GM06990 (cell line): ENCODE measurements around the gene TBC1D10A.

Source experiments
- DNase-seq: peaks from one replicate; pipeline ENCODE4 v3.0.0-alpha.2; 2011; ENCODE audit not compliant: insufficient read length; ENCODE audit errors: extremely low read depth
- H3K27me3 ChIP-seq: replicated peaks from 2 replicates; pipeline ENCODE4 v1.6.0; 2011; ENCODE audit warnings: low read length; ENCODE audit not compliant: control insufficient read depth, insufficient read depth
- H3K36me3 ChIP-seq: 2 replicates; pipeline ENCODE4 v1.5.1; 2011; ENCODE audit warnings: low read length; ENCODE audit not compliant: control insufficient read depth, insufficient read depth
- H3K4me3 ChIP-seq: replicated peaks from 2 replicates; pipeline ENCODE4 v1.5.1; 2011; ENCODE audit warnings: low read depth, mild to moderate bottlenecking, control low read depth, low read length
- TF ChIP-seq, protein P1 (sequence below): IDR thresholded peaks from 2 replicates; pipeline ENCODE4 v1.5.1; 2011; ENCODE audit warnings: low read length, control low read depth, mild to moderate bottlenecking, inconsistent platforms; ENCODE audit not compliant: insufficient read depth, poor library complexity, severe bottlenecking

Gene TBC1D10A

GRCh38 chr22:30266445-30267381 is 60.0 kb downstream of the TBC1D10A start, which contains the start of gene OSM:
OSM (minus strand) TSS chr22:30266851; CDS start chr22:30266799, 52 bp downstream.
- H3K36me3 ChIP-seq = no peaks in the 10 kb centered on the region; the same call in none of the 2 replicates
- peak within 1 kb of the TSS; percentile 80 for H3K4me3 ChIP-seq
- TF ChIP-seq, protein P1, sequence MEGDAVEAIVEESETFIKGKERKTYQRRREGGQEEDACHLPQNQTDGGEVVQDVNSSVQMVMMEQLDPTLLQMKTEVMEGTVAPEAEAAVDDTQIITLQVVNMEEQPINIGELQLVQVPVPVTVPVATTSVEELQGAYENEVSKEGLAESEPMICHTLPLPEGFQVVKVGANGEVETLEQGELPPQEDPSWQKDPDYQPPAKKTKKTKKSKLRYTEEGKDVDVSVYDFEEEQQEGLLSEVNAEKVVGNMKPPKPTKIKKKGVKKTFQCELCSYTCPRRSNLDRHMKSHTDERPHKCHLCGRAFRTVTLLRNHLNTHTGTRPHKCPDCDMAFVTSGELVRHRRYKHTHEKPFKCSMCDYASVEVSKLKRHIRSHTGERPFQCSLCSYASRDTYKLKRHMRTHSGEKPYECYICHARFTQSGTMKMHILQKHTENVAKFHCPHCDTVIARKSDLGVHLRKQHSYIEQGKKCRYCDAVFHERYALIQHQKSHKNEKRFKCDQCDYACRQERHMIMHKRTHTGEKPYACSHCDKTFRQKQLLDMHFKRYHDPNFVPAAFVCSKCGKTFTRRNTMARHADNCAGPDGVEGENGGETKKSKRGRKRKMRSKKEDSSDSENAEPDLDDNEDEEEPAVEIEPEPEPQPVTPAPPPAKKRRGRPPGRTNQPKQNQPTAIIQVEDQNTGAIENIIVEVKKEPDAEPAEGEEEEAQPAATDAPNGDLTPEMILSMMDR = no peak
- DNase-seq = peak; percentile 75
- no peaks in the 10 kb centered on the region for H3K27me3 ChIP-seq

GRCh38 chr22:30265823-30266444 is 60.8 kb downstream of the TBC1D10A start:
- H3K36me3 ChIP-seq = no peaks in the 10 kb centered on the region; the same call in 1 of the 2 replicates
- peak; percentile 89 for DNase-seq
- peak overlapping the region; percentile 80 for H3K4me3 ChIP-seq
- TF ChIP-seq, protein P1 = no peak
- H3K27me3 ChIP-seq = no peaks in the 10 kb centered on the region

DNA sequence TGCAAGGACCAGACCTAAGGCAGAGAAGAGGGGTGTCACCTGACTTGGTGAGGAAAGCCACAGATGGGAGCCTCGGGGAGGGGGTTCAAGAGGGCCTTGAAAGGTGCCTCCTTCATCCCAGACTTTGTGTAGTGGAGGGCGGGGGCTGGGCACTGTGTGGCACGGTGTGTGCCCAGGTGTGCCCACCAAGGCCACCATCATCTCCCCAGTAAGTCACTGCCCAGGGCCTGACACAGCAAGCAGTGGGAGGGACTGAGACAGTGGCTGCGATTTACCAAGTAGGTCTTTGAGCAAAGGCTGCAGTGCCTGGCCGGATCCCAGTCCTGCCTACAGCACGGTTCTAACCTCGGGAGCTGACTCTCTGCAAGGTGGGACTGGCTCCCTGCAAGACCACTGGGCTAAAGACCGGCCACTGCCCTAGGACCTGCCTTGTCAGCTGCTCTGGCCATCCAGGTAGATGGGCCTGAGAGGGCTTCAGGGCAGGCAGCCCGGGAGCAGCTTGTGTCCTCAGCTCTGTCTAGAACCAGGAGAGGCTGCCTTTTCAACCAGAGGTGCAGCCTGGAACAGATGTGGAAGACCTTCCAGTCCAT is 61.5 kb downstream of the TBC1D10A start:
- Histone ChIP-seq H3K36me3 (no peaks in the 10 kb centered on the region), H3K27me3 (no peaks in the 10 kb centered on the region), H3K4me3 (peak overlapping the region; percentile 80; the same call in 1 of the 2 replicates)
- TF ChIP-seq, protein P1 = no peak
- DNase-seq = no peak

GRCh38 chr22:30263883-30264282 is 62.9 kb downstream of the TBC1D10A start:
- Histone ChIP-seq H3K27me3 (no peaks in the 10 kb centered on the region), H3K36me3 (no peaks in the 10 kb centered on the region), H3K4me3 (no peak overlapping the region)
- TF ChIP-seq, protein P1 = no peak
- DNase-seq = no peak

DNA sequence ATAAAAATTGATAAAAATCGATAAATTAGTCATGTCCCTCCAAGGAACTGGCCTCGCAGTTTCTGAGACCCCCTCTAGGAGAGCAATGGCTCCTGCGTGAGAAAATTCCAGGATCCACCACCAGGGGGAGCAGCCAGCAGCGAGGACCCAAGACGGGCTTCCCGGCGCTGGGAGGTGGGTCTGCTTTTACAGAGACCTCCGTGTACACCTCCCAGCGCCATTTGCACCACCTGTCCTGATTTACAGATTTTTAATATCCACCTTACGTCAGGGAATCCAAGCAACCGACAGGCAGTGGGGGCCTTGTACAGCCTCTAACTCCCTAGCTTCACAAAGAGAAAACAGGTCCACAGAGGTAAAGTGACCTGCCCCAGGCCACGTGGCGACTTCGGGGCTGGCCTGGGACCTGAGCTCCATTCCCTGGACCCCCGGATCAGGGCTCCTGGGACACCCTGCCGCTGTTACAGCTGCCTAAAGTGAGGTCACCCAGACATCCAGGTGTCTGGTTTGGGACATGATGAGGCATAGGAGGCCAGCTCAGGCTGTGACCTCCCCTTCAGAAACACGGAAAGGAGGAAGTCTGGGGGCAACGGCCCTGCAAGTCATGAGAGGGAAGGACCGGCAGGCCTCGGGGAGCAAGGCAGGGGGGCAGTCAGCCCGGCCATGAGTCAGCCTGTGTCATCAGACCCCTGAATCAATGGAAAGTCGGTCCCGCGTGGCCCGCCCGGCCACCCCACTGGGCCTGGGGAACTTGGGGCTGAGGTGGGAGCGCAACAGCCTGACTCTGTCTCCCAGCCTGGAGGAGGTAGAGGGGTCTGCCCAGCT is 63.6 kb downstream of the TBC1D10A start:
- no peak overlapping the region for H3K4me3 ChIP-seq
- no peak for DNase-seq
- TF ChIP-seq, protein P1 = peak; percentile 95
- no peaks in the 10 kb centered on the region for H3K36me3 ChIP-seq
- H3K27me3 ChIP-seq = no peaks in the 10 kb centered on the region
